Esophagus muscularis mucosa (tissue), 4 donors: Measurements from ENCODE around the gene GSTA4. TPM values are rescaled to one million over a fixed set of nuclear protein-coding genes. Genes with fewer than 3 reads are reported as not detected.

Source experiments
- DNase-seq: peaks from one replicate; pipeline ENCODE4 v3.0.0-alpha.2; 2017; ENCODE audit errors: extremely low spot score
- H3K27ac ChIP-seq, 4 donors: fragments of 200-600 bp; sonication (generic); replicated peaks in 1 of 4; 1 replicate in 3 of 4; 2 replicates in 1 of 4; pipeline ENCODE4 v1.5.1; 2016 to 2019; ENCODE audit warnings: mild to moderate bottlenecking in 1 of 4
- H3K27me3 ChIP-seq, 4 donors: fragments of 200-600 bp; sonication (generic); one replicate each; pipeline versions ENCODE4 v1.5.1 to v1.6.0; 2016 to 2019
- H3K36me3 ChIP-seq, 4 donors: fragments of 200-600 bp; sonication (generic); one replicate each; pipeline ENCODE4 v1.5.1; 2016 to 2019
- H3K4me1 ChIP-seq, 4 donors: fragments of 200-600 bp; sonication (generic); one replicate each; pipeline ENCODE4 v1.5.1; 2016 to 2019
- H3K4me3 ChIP-seq, 4 donors: fragments of 200-600 bp; sonication (generic); 1 replicate in 2 of 4; 2 replicates in 2 of 4; pipeline ENCODE4 v1.5.1; 2016 to 2019; ENCODE audit warnings: mild to moderate bottlenecking in 4 of 4, moderate library complexity in 1 of 4
- H3K9me3 ChIP-seq, 4 donors: fragments of 200-600 bp; sonication (generic); 1 replicate in 3 of 4; 2 replicates in 1 of 4; pipeline ENCODE4 v1.5.1; 2016 to 2019
- EP300 ChIP-seq: sonication (generic); formaldehyde crosslinking; IDR thresholded peaks from one replicate; pipeline ENCODE4 v1.6.1; 2017; ENCODE audit warnings: antibody characterized with exemption
- POLR2A ChIP-seq: fragments of 450-650 bp; IDR thresholded peaks from one replicate; pipeline ENCODE4 v1.6.1; 2017; ENCODE audit warnings: antibody characterized with exemption, moderate library complexity, mild to moderate bottlenecking, low read depth
- POLR2AphosphoS5 ChIP-seq, 2 donors: sonication (generic); formaldehyde crosslinking; IDR thresholded peaks; one replicate each; pipeline ENCODE4 v1.6.1; 2017; ENCODE audit warnings: antibody characterized with exemption in 2 of 2
- WGBS: methylation state at CpG from one replicate; pipeline ENCODE4 v1.1.5; 2018; 5-methylcytosine and 5-hydroxymethylcytosine counted together
- intact Hi-C: fragments of 100-400 bp; cut with DNase I; formaldehyde crosslinking; loops from one replicate; pipeline ENCODE4 v1.15.1; 2023
- total RNA-seq, 4 donors: library from RNA; depleted of rRNA; stranded (reverse); fragments of >200 nt; gene quantifications; one replicate each; pipeline versions ENCODE4 v1.1.0 to v1.2.1, GENCODE V29; 2016
- TF ChIP-seq, protein P1 (sequence below), 3 experiments: fragments of 200-600 bp in 2 of 3; fragments of 450-650 bp in 1 of 3; sonication (generic) in 2 of 3; IDR thresholded peaks; one replicate each; pipeline ENCODE4 v1.5.1; 2017 to 2019; ENCODE audit warnings: antibody characterized with exemption in 3 of 3, mild to moderate bottlenecking in 2 of 3, moderate library complexity in 1 of 3

The GSTA4 gene
- total RNA-seq, 4 donors from 2014 or later: 16.6 to 23.2 (median 17.7) TPM

DNA sequence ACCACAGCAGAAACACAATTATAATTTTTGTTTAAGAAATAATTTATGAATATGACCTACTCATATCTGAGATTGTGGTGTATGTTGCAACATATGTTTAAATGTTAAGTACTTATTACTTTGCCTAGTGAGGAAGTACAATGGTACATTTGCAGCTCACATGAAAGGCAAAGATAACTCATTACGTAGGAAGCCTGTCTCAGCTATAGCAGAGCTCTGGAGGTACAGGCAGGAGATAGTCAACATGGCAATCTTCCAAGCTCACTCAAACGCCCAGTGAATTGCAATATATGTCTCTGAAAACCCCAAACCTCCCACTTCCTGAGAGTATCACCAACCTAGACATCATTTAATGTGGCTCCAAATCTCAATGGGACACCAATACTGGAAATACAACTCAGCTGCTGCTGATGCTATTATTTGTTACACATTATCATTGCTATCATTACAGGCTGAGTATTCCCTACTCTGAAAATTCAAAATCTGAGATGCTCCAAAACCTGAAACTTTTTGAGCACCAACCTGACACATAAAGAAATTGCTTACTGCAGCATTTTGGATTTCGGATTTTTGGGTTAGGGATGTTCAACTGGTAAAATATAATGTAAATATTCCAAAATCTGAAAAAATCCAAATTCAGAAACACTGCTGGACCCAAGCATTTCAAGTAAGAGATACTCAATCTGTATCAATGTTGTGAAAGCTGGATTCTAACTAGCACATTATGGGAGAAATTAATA is 25.1 kb upstream of the GSTA4 start:
- no peak for DNase-seq
- TF ChIP-seq POLR2A: no peak
- no peak for TF ChIP-seq EP300
- TF ChIP-seq, protein P1, sequence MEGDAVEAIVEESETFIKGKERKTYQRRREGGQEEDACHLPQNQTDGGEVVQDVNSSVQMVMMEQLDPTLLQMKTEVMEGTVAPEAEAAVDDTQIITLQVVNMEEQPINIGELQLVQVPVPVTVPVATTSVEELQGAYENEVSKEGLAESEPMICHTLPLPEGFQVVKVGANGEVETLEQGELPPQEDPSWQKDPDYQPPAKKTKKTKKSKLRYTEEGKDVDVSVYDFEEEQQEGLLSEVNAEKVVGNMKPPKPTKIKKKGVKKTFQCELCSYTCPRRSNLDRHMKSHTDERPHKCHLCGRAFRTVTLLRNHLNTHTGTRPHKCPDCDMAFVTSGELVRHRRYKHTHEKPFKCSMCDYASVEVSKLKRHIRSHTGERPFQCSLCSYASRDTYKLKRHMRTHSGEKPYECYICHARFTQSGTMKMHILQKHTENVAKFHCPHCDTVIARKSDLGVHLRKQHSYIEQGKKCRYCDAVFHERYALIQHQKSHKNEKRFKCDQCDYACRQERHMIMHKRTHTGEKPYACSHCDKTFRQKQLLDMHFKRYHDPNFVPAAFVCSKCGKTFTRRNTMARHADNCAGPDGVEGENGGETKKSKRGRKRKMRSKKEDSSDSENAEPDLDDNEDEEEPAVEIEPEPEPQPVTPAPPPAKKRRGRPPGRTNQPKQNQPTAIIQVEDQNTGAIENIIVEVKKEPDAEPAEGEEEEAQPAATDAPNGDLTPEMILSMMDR (IDR thresholded peaks at IDR 0.05): no peak
- no peak for TF ChIP-seq POLR2AphosphoS5 (IDR thresholded peaks at IDR 0.05)
- H3K27me3 ChIP-seq: no peaks in the 10 kb centered on the region
- peaks cover 30 to 73% (median 37%) of the 10 kb centered on the region in 4 donors for H3K36me3 ChIP-seq
- no peaks in the 10 kb centered on the region for H3K4me1 ChIP-seq
- no peak overlapping the region for H3K4me3 ChIP-seq
- H3K9me3 ChIP-seq: no peaks in the 10 kb centered on the region
- 72% methylated on average over 3 of the region's 3 CpGs for WGBS
- intact Hi-C loops: no loop called here
- H3K27ac ChIP-seq: no peak overlapping the region

DNA sequence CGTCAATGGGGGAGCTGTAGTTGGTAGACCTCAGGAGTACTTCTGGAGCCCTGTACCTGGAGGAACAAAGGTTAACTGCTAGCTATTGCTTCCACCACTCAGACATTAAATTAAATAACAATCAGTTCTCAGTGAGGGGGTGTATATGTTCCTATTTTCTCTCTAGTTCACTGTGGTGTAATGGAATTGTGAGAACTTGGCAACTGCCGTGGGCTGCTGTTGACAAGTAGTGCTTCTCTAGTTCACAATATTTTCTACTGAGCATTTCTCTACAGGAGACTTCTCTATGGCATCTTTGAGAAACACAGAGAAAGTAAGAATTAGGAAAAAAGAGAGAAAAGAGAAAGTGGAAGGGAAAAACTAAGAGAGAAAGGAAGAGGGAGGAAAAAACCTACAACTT is 23.4 kb upstream of the GSTA4 start:
- Histone ChIP-seq H3K4me1 (peaks cover 0 to 5% (median 2%) of the 10 kb centered on the region in 4 donors), H3K27ac (no peak overlapping the region), H3K27me3 (no peaks in the 10 kb centered on the region), H3K36me3 (peaks cover 38 to 78% (median 51%) of the 10 kb centered on the region in 4 donors), H3K9me3 (no peaks in the 10 kb centered on the region), H3K4me3 (no peak overlapping the region)
- 88% methylated on average over 2 of the region's 2 CpGs for WGBS
- intact Hi-C loops: no loop called here
- no peak for DNase-seq
- TF ChIP-seq EP300: no peak
- TF ChIP-seq POLR2AphosphoS5 (IDR thresholded peaks at IDR 0.05): no peak
- TF ChIP-seq, protein P1 (IDR thresholded peaks at IDR 0.05): no peak

DNA sequence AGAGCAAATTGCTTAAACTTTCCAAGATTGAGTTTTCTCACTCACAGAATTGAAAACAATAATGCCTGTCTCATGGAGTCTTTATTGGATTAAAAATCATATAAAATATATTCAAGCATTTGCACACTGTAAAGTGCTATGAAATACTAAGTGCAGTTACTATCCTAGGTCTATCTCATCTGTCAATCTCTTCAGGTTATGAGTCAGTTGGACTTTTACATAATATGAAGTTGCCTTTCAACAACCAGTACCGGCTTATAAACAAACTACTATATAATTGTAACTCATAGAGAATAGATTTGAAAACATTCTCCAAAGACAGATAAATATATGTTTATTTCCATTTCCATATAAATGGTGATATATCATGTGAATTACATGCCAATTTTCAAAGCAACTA is 20.4 kb upstream of the GSTA4 start:
- Histone ChIP-seq H3K4me3 (no peak overlapping the region), H3K4me1 (peaks cover 0 to 12% (median 3%) of the 10 kb centered on the region in 4 donors), H3K9me3 (no peaks in the 10 kb centered on the region), H3K27ac (no peak overlapping the region), H3K27me3 (no peaks in the 10 kb centered on the region), H3K36me3 (peaks cover 59 to 97% (median 80%) of the 10 kb centered on the region in 4 donors)
- TF ChIP-seq, protein P1 (IDR thresholded peaks at IDR 0.05): no peak
- no peak for TF ChIP-seq EP300
- TF ChIP-seq POLR2A: no peak
- no peak for TF ChIP-seq POLR2AphosphoS5 (IDR thresholded peaks at IDR 0.05)
- intact Hi-C loops: no loop called here
- no peak for DNase-seq
- 86% methylated on average over 1 of the region's 1 CpG for WGBS

DNA sequence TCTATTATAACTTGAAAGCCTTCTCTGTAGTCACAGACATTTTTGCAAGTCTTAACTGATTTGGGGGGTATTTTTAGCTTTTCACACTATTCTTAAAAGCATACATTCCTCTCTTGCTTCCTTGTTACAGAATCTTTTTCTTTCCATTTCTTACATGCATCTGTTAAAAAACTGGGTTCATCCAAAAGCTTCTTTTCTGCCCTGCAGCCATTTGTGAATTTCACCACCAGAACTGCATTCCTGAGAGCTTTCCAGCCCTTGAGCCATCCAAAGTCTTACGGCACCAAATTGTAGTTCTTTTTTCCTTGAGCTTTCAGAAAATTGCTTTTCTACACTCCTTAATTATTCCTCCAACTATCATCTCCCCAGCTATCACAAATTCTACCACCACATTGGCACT is 19.7 kb upstream of the GSTA4 start:
- intact Hi-C loops: no loop called here
- H3K36me3 ChIP-seq: peaks cover 65 to 100% (median 88%) of the 10 kb centered on the region in 4 donors

More for the DNA sequence above, 19.7 kb upstream of the GSTA4 start:
- TF ChIP-seq POLR2A (no peak), POLR2AphosphoS5 (IDR thresholded peaks at IDR 0.05) (no peak), EP300 (no peak)
- TF ChIP-seq, protein P1 (IDR thresholded peaks at IDR 0.05): no peak
- 76% methylated on average over 1 of the region's 1 CpG for WGBS
- Histone ChIP-seq H3K27me3 (no peaks in the 10 kb centered on the region), H3K9me3 (no peaks in the 10 kb centered on the region), H3K27ac (no peak overlapping the region), H3K4me1 (peaks cover 0 to 12% (median 3%) of the 10 kb centered on the region in 4 donors), H3K4me3 (no peak overlapping the region)
- DNase-seq: no peak
